Caco-2 (cell line): ENCODE results near the gene OMP. TPM values are rescaled to one million over a fixed set of nuclear protein-coding genes. Genes with fewer than 3 reads are reported as not detected.

Experiments
- BruUV-seq: library from RNA; stranded (reverse); fragments of 400-500 nt; replicated peaks from 2 replicates; lab custom pipeline; 2021; lab: Mats Ljungman, UMichigan
- CTCF ChIA-PET: fragments of 300-600 bp; sonication (Branson Sonifier 250); formaldehyde crosslinking; loops from one replicate; lab custom pipeline; 2022; ENCODE audit warnings: antibody characterized with exemption; lab: Charles Lee
- POLR2A ChIA-PET: fragments of 300-600 bp; sonication (Branson Sonifier 250); formaldehyde crosslinking; loops from one replicate; lab custom pipeline; 2022; ENCODE audit warnings: antibody characterized with exemption; lab: Charles Lee
- DNase-seq, 2 experiments: peaks; one replicate each; pipeline versions ENCODE4 v3.0.0 to v3.0.0-alpha.2; 2020 to 2022
- H3K27me3 ChIP-seq: replicated peaks from 2 replicates; pipeline ENCODE4 v1.6.0; 2011; ENCODE audit warnings: low read length; ENCODE audit not compliant: control insufficient read depth, insufficient read depth
- H3K36me3 ChIP-seq: 2 replicates; pipeline ENCODE4 v1.5.1; 2011; ENCODE audit warnings: low read length; ENCODE audit not compliant: control insufficient read depth, insufficient read depth
- H3K4me1 ChIP-seq: fragments of 250-450 bp; sonication (Bioruptor Pico); 2 replicates; pipeline ENCODE4 v1.5.1; 2020; ENCODE audit warnings: mild to moderate bottlenecking
- H3K4me3 ChIP-seq: 2 replicates; pipeline ENCODE4 v1.5.1; 2011; ENCODE audit warnings: low read depth, mild to moderate bottlenecking, control low read depth, low read length
- H3K9me3 ChIP-seq: fragments of 250-450 bp; sonication (Bioruptor Pico); 2 replicates; pipeline ENCODE4 v1.5.1; 2020; ENCODE audit warnings: mild to moderate bottlenecking, moderate library complexity
- H3K27ac Mint-ChIP-seq: one replicate; pipeline ENCODE4 v1.8.0; 2022; ENCODE audit warnings: mixed read lengths; ENCODE audit not compliant: unreplicated experiment
- H3K27me3 Mint-ChIP-seq: one replicate; pipeline ENCODE4 v1.8.0; 2022; ENCODE audit warnings: mixed read lengths; ENCODE audit not compliant: insufficient read depth, unreplicated experiment
- H3K36me3 Mint-ChIP-seq: one replicate; pipeline ENCODE4 v1.8.0; 2022; ENCODE audit warnings: mild to moderate bottlenecking, mixed read lengths; ENCODE audit not compliant: insufficient read depth, unreplicated experiment
- H3K4me1 Mint-ChIP-seq: one replicate; pipeline ENCODE4 v1.8.0; 2022; ENCODE audit warnings: low read depth, mixed read lengths; ENCODE audit not compliant: unreplicated experiment
- H3K4me3 Mint-ChIP-seq: one replicate; pipeline ENCODE4 v1.8.0; 2022; ENCODE audit warnings: mild to moderate bottlenecking, moderate library complexity, mixed read lengths; ENCODE audit not compliant: unreplicated experiment
- H3K9me3 Mint-ChIP-seq: one replicate; pipeline ENCODE4 v1.8.0; 2022; ENCODE audit warnings: mixed read lengths; ENCODE audit not compliant: unreplicated experiment
- intact Hi-C: fragments of 100-400 bp; cut with micrococcal nuclease; formaldehyde crosslinking; loops from one replicate; pipeline ENCODE4 v1.10.0; 2022; ENCODE audit not compliant: unreplicated experiment
- total RNA-seq: library from RNA; stranded (reverse); gene quantifications from 2 replicates; pipeline ENCODE4 v1.2.3, GENCODE V29; 2022
- TF ChIP-seq, protein P1 (sequence below), 2 experiments: fragments of 200-600 bp in 1 of 2; IDR thresholded peaks; 1 replicate in 1 of 2; 2 replicates in 1 of 2; pipeline versions ENCODE4 v1.5.1 to v1.8.0; 2011 to 2022; ENCODE audit warnings: antibody characterized with exemption in 1 of 2, control low read depth in 1 of 2, inconsistent platforms in 1 of 2, low read depth in 1 of 2, low read length in 1 of 2, mild to moderate bottlenecking in 1 of 2, moderate library complexity in 1 of 2; ENCODE audit not compliant: insufficient read depth in 1 of 2, severe bottlenecking in 1 of 2, unreplicated experiment in 1 of 2

The OMP gene
- total RNA-seq, 1 experiment from 2014 or later: 0.70 TPM

GRCh38 chr11:77142091-77142975, 39.7 kb downstream of the OMP start:
- no peaks in the 10 kb centered on the region for H3K27me3 Mint-ChIP-seq

DNA sequence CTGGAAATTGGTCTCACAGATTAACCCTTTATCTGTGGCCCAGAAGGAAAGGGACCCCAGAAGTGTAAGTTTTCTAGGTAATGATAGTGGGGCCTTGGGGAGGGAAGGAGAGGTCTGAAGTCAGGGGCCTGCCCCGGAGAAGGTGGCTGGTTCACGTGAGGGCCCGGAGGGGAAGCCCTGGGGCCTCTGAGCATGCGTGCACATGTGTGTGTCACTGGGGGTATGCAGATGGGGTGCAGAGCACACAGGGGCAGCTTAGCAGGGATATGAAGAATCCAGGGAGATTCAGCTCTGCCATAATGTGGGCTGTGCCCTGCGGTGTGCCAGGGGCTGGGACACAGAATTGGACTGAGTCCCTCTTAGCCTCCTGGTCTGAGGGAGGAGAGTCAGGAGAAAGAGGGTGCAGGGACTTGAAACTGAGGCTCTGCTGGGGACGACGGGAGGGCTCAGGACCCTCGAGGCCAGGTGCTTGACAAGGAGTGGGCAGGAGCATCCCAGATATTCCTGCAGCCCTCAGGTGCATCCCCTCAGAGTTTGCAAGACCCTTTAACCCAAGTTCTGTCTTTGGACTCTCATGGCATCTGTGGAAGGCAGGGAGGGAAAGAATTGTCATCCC, 40.9 kb downstream of the OMP start:
- ChIA-PET CTCF (interaction anchor here (3.4 kb wide), 1 partner anchor 16 kb away, joined by 32 read pairs; the partner anchor contains the start of gene MYO7A), POLR2A (no interaction called here)
- Histone ChIP-seq H3K27me3 (no peaks in the 10 kb centered on the region), H3K4me3 (no peak overlapping the region), H3K4me1 (peaks cover 50% of the 10 kb centered on the region), H3K9me3 (no peaks in the 10 kb centered on the region), H3K36me3 (no peaks in the 10 kb centered on the region)
- Mint-ChIP-seq H3K27me3 (no peaks in the 10 kb centered on the region), H3K4me3 (no peak overlapping the region), H3K9me3 (no peaks in the 10 kb centered on the region), H3K36me3 (no peaks in the 10 kb centered on the region), H3K27ac (no peak overlapping the region), H3K4me1 (peaks cover 45% of the 10 kb centered on the region)
- DNase-seq: no peak
- no TSS peak for BruUV-seq
- intact Hi-C loops: no loop called here
- TF ChIP-seq, protein P1, sequence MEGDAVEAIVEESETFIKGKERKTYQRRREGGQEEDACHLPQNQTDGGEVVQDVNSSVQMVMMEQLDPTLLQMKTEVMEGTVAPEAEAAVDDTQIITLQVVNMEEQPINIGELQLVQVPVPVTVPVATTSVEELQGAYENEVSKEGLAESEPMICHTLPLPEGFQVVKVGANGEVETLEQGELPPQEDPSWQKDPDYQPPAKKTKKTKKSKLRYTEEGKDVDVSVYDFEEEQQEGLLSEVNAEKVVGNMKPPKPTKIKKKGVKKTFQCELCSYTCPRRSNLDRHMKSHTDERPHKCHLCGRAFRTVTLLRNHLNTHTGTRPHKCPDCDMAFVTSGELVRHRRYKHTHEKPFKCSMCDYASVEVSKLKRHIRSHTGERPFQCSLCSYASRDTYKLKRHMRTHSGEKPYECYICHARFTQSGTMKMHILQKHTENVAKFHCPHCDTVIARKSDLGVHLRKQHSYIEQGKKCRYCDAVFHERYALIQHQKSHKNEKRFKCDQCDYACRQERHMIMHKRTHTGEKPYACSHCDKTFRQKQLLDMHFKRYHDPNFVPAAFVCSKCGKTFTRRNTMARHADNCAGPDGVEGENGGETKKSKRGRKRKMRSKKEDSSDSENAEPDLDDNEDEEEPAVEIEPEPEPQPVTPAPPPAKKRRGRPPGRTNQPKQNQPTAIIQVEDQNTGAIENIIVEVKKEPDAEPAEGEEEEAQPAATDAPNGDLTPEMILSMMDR (IDR thresholded peaks at IDR 0.05; ENCODE audit: insufficient read depth in 1 of 2, low read depth in 1 of 2, low read length in 1 of 2, severe bottlenecking in 1 of 2, unreplicated experiment in 1 of 2): no peak

More at GRCh38 chr11:77142091-77142975, 39.7 kb downstream of the OMP start:
- no peaks in the 10 kb centered on the region for H3K27me3 ChIP-seq
- H3K4me1 ChIP-seq: peaks cover 45% of the 10 kb centered on the region
- Mint-ChIP-seq H3K4me1 (peaks cover 40% of the 10 kb centered on the region), H3K4me3 (no peak overlapping the region), H3K9me3 (no peaks in the 10 kb centered on the region), H3K36me3 (no peaks in the 10 kb centered on the region), H3K27ac (peak overlapping the region; percentile 47)
- TF ChIP-seq, protein P1 (IDR thresholded peaks at IDR 0.05; ENCODE audit: insufficient read depth in 1 of 2, low read depth in 1 of 2, low read length in 1 of 2, severe bottlenecking in 1 of 2, unreplicated experiment in 1 of 2): no peak
- no TSS peak for BruUV-seq
- ChIA-PET CTCF (interaction anchor here (3.4 to 3.7 kb wide), 2 partner anchors 15 kb away, joined by 21 to 32 read pairs; partner anchors contain the start of gene MYO7A), POLR2A (interaction anchor here (0.6 kb wide), 1 partner anchor 465 kb away, joined by 3 read pairs; no protein-coding TSS in a partner anchor)
- no peaks in the 10 kb centered on the region for H3K9me3 ChIP-seq
- no peak overlapping the region for H3K4me3 ChIP-seq
- DNase-seq: no peak
- no peaks in the 10 kb centered on the region for H3K36me3 ChIP-seq
- intact Hi-C loops: no loop called here

DNA sequence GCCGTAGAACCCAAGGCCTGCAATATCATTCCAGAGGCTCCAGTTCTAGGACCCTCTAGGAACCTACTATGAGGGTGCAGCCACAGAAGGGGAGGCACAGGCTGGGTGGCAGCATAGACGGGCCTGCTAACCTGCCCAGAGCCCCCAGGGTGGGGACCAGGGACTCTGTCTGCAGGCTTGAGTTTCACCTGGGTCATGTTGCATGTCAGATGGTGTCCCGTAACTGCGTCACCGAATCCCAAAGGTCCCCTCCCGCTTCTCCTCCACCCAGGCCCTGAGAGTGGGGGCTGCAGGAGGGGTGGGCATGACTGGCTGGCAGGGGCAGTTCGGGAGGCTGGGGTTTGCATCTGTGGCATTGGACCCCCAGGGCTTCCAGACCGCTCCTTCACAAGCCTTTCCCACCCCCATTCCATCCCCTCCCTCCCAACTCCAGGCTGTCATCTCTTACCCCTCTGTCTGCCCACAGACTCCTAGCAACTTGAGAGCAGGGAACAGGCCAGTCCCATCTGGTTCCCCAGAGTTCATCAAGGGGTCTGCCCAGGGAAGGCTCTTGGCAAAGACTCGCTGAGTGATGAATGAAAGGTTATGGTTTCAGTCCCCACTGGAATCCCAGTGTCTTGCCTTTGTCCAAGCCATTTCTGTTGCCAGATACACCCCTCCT, 41.7 kb downstream of the OMP start:
- Mint-ChIP-seq H3K9me3 (no peaks in the 10 kb centered on the region), H3K4me1 (peaks cover 45% of the 10 kb centered on the region), H3K4me3 (peak overlapping the region; percentile 46), H3K27ac (peak overlapping the region; percentile 79), H3K27me3 (no peaks in the 10 kb centered on the region), H3K36me3 (no peaks in the 10 kb centered on the region)
- H3K36me3 ChIP-seq: no peaks in the 10 kb centered on the region
- peaks cover 50% of the 10 kb centered on the region for H3K4me1 ChIP-seq
- no peaks in the 10 kb centered on the region for H3K27me3 ChIP-seq
- BruUV-seq: no TSS peak
- ChIA-PET CTCF (interaction anchor here (0.8 to 3.4 kb wide), 6 partner anchors 17 to 53 kb away, joined by 3 to 32 read pairs (median 4); partner anchors contain the start of gene MYO7A), POLR2A (interaction anchor here (0.6 kb wide), 1 partner anchor 17 kb away, joined by 3 read pairs; no protein-coding TSS in a partner anchor)
- no peak overlapping the region for H3K4me3 ChIP-seq
- no peaks in the 10 kb centered on the region for H3K9me3 ChIP-seq
- TF ChIP-seq, protein P1 (IDR thresholded peaks at IDR 0.05; ENCODE audit: insufficient read depth in 1 of 2, low read depth in 1 of 2, low read length in 1 of 2, severe bottlenecking in 1 of 2, unreplicated experiment in 1 of 2): no peak
- DNase-seq: no peak
- intact Hi-C loops: no loop called here
